OCI-LY3 (cell line): ENCODE results near the gene HSD3B1.

ENCODE experiments used
- CTCF ChIP-seq: fragments of 200-600, 300-600 bp; sonication (generic); IDR thresholded peaks from 2 replicates; pipeline ENCODE4 v1.5.1; 2014; ENCODE audit warnings: antibody characterized with exemption, low read length, low read depth
- EZH2phosphoT487 ChIP-seq: fragments of 200-600 bp; shearing (Covaris generic); IDR thresholded peaks from 2 replicates; pipeline ENCODE4 v1.6.1; 2018; ENCODE audit warnings: antibody characterized with exemption, mixed run types, low read depth

- TF ChIP-seq CTCF = no peak
- TF ChIP-seq EZH2phosphoT487 = no peak
Measured at GRCh38 chr1:119535381-119535780, 28.4 kb downstream of the HSD3B1 start.
